Keratinocyte (primary cell): ENCODE measurements around the gene LDB2. TPM values are rescaled to one million over a fixed set of nuclear protein-coding genes. Genes with fewer than 3 reads are reported as not detected.

Source experiments
- DNase-seq: peaks from one replicate; pipeline ENCODE4 v3.0.0-alpha.2; 2011; ENCODE audit warnings: low read depth, missing footprints, low spot score
- FAIRE-seq: peaks from 2 replicates; lab custom pipeline; 2011; peaks lifted over from hg19 to GRCh38; lab: Jason Lieb, UNC
- H2AFZ ChIP-seq: 2 replicates; pipeline ENCODE4 v1.6.0; 2012; ENCODE audit warnings: low read length, control low read depth, inconsistent platforms; ENCODE audit not compliant: control insufficient read depth
- H3K27ac ChIP-seq: 2 replicates; pipeline ENCODE4 v1.5.1; 2011; ENCODE audit warnings: low read length; ENCODE audit not compliant: control insufficient read depth, insufficient read depth
- H3K27me3 ChIP-seq: 3 replicates; pipeline ENCODE4 v1.6.0; 2011; ENCODE audit warnings: low read length; ENCODE audit not compliant: control insufficient read depth, insufficient read depth; ENCODE audit errors: extremely low read depth
- H3K36me3 ChIP-seq, 2 experiments: 2 replicates in 1 of 2; 3 replicates in 1 of 2; pipeline ENCODE4 v1.5.1; 2011; ENCODE audit warnings: low read length in 2 of 2, mild to moderate bottlenecking in 1 of 2; ENCODE audit not compliant: control insufficient read depth in 2 of 2, insufficient read depth in 2 of 2; ENCODE audit errors: extremely low read depth in 1 of 2
- H3K4me1 ChIP-seq: 3 replicates; pipeline ENCODE4 v1.5.1; 2011; ENCODE audit warnings: low read length; ENCODE audit not compliant: control insufficient read depth, insufficient read depth; ENCODE audit errors: extremely low read depth
- H3K4me2 ChIP-seq: 3 replicates; pipeline ENCODE4 v1.6.0; 2011; ENCODE audit warnings: low read depth, low read length; ENCODE audit not compliant: control insufficient read depth, insufficient read depth; ENCODE audit errors: extremely low read depth
- H3K4me3 ChIP-seq, 3 experiments: fragments of 200-600 bp in 1 of 3; sonication (generic) in 1 of 3; 2 replicates in 2 of 3; 3 replicates in 1 of 3; pipeline ENCODE4 v1.5.1; 2011 to 2016; ENCODE audit warnings: low read length in 3 of 3, mild to moderate bottlenecking in 3 of 3, control low read depth in 2 of 3, inconsistent platforms in 1 of 3, low read depth in 1 of 3, mixed read lengths in 1 of 3, mixed run types in 1 of 3, moderate library complexity in 1 of 3; ENCODE audit not compliant: control insufficient read depth in 2 of 3, insufficient read depth in 2 of 3; ENCODE audit errors: extremely low read depth in 1 of 3
- H3K79me2 ChIP-seq: 2 replicates; pipeline ENCODE4 v1.6.0; 2012; ENCODE audit warnings: low read length; ENCODE audit not compliant: control insufficient read depth, insufficient read depth
- H3K9ac ChIP-seq: 3 replicates; pipeline ENCODE4 v1.6.0; 2011; ENCODE audit warnings: low read length; ENCODE audit not compliant: control insufficient read depth, insufficient read depth; ENCODE audit errors: extremely low read depth
- H3K9me1 ChIP-seq: 3 replicates; pipeline ENCODE4 v1.6.0; 2011; ENCODE audit warnings: low read length; ENCODE audit not compliant: control insufficient read depth, insufficient read depth; ENCODE audit errors: extremely low read depth
- H3K9me3 ChIP-seq: 2 replicates; pipeline ENCODE4 v1.5.1; 2012; ENCODE audit warnings: low read depth, low read length; ENCODE audit not compliant: control insufficient read depth
- H4K20me1 ChIP-seq: 3 replicates; pipeline ENCODE4 v1.6.0; 2011; ENCODE audit warnings: low read length; ENCODE audit not compliant: control insufficient read depth, insufficient read depth; ENCODE audit errors: extremely low read depth
- EZH2 ChIP-seq: IDR thresholded peaks from one replicate; pipeline ENCODE4 v1.6.1; 2012; ENCODE audit warnings: inconsistent platforms, mild to moderate bottlenecking, low read length, moderate library complexity
- dilution Hi-C: fragments of 300-500 bp; cut with MboI; formaldehyde crosslinking; loops from one replicate; pipeline ENCODE4 v1.7.0; 2020; ENCODE audit warnings: low sequenced_read_pairs; ENCODE audit not compliant: extremely low pct_ligation_motif_present
- polyA plus RNA-seq, 5 experiments: library from polyadenylated mRNA; depleted of rRNA in 3 of 5; stranded (reverse) in 3 of 5; stranded (forward) in 1 of 5; unstranded in 1 of 5; fragments of >200 nt; gene quantifications; 1 replicate in 1 of 5; 2 replicates in 3 of 5; 3 replicates in 1 of 5; pipeline versions ENCODE4 v1.2.1 to v1.2.3, GENCODE V29; 2011 to 2012; ENCODE audit warnings: missing spikeins in 2 of 5, low read depth in 1 of 5, low replicate concordance in 1 of 5
- TF ChIP-seq, protein P1 (sequence below), 3 experiments: IDR thresholded peaks in 1 of 3; conservative IDR thresholded peaks in 1 of 3; optimal IDR thresholded peaks in 1 of 3; 2 replicates in 2 of 3; 3 replicates in 1 of 3; pipeline versions ENCODE3 to v1.5.1; 2011; ENCODE audit warnings: low read length in 3 of 3, mild to moderate bottlenecking in 3 of 3, moderate library complexity in 2 of 3, control low read depth in 1 of 3, inconsistent platforms in 1 of 3; ENCODE audit not compliant: insufficient read depth in 2 of 3; ENCODE audit errors: extremely low read depth in 1 of 3

LDB2 gene
- polyA plus RNA-seq, 1 donor (not counting 4 experiments of a cell fraction or from before 2014, with no cell fraction given), result not detected

DNA sequence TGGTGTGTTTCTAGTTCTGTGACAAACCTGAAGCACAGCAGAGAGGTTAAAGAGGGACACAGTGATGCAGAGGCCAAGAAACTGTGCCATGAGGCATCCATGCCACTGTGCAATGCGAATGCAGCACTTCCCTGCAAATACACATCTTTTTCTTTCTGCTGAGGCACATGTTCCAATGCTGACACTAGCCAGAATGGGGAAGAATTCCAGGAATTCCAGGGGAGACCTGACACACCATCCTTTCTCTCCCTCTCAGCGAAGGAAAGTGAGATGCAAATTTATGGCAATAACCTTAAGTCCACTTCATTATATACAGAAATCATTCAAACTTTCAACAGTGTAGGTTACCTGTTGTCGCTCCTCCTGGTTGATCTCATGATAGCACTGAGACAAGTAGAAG, 204.8 kb downstream of the LDB2 start:
- Histone ChIP-seq H3K79me2 (no peaks in the 10 kb centered on the region), H4K20me1 (no peaks in the 10 kb centered on the region), H3K9me3 (no peaks in the 10 kb centered on the region), H3K9me1 (no peaks in the 10 kb centered on the region), H3K4me1 (no peaks in the 10 kb centered on the region), H3K27ac (no peak overlapping the region), H3K4me2 (no peak overlapping the region), H3K36me3 (no peaks in the 10 kb centered on the region), H3K27me3 (no peaks in the 10 kb centered on the region), H3K4me3 (no peak overlapping the region), H3K9ac (no peak overlapping the region), H2AFZ (no peak overlapping the region)
- TF ChIP-seq, protein P1, sequence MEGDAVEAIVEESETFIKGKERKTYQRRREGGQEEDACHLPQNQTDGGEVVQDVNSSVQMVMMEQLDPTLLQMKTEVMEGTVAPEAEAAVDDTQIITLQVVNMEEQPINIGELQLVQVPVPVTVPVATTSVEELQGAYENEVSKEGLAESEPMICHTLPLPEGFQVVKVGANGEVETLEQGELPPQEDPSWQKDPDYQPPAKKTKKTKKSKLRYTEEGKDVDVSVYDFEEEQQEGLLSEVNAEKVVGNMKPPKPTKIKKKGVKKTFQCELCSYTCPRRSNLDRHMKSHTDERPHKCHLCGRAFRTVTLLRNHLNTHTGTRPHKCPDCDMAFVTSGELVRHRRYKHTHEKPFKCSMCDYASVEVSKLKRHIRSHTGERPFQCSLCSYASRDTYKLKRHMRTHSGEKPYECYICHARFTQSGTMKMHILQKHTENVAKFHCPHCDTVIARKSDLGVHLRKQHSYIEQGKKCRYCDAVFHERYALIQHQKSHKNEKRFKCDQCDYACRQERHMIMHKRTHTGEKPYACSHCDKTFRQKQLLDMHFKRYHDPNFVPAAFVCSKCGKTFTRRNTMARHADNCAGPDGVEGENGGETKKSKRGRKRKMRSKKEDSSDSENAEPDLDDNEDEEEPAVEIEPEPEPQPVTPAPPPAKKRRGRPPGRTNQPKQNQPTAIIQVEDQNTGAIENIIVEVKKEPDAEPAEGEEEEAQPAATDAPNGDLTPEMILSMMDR (optimal IDR thresholded peaks at IDR 0.05 in 1 of 3, IDR thresholded peaks at IDR 0.05 in 1 of 3, conservative IDR thresholded peaks at IDR 0.05 in 1 of 3; ENCODE audit: extremely low read depth in 1 of 3, insufficient read depth in 2 of 3, low read length in 3 of 3), result no peak
- no peak for TF ChIP-seq EZH2
- dilution Hi-C loops, result no loop called here
- DNase-seq, result no peak
- no peak for FAIRE-seq

DNA sequence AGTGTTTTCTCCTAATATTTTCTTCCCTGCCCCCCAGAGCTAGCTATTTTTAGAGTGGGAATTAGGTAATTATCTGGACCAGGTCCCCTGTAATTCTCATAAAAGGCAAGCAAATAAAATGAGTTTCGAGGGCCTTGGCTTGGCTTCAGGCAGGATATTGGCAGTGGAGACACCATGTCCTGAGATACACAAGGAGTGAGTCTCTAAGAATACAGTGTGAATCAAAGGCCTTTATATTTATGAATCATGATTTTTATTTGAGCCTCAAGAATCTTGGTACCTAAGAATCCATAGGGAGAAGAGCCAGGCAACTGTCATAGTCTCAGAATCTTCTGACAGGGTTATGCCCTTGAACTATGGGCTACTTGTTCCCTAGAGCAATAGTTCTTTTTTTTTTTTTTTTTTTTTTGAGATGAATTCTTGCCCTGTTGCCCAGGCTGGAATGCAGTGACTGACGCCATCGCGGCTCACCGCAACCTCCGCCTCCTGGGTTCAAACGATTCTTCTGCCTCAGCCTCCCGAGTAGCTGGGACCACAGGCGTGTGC, 205.4 kb downstream of the LDB2 start:
- no peaks in the 10 kb centered on the region for H3K79me2 ChIP-seq
- no peak overlapping the region for H3K4me3 ChIP-seq
- no peak overlapping the region for H2AFZ ChIP-seq
- dilution Hi-C loops, result no loop called here
- TF ChIP-seq, protein P1 (optimal IDR thresholded peaks at IDR 0.05 in 1 of 3, IDR thresholded peaks at IDR 0.05 in 1 of 3, conservative IDR thresholded peaks at IDR 0.05 in 1 of 3; ENCODE audit: extremely low read depth in 1 of 3, insufficient read depth in 2 of 3, low read length in 3 of 3), result no peak
- no peak overlapping the region for H3K9ac ChIP-seq
- no peaks in the 10 kb centered on the region for H3K9me1 ChIP-seq
- DNase-seq (no peak), FAIRE-seq (no peak)
- no peaks in the 10 kb centered on the region for H3K27me3 ChIP-seq
- H3K27ac ChIP-seq, result no peak overlapping the region
- no peaks in the 10 kb centered on the region for H4K20me1 ChIP-seq
- H3K4me2 ChIP-seq, result no peak overlapping the region
- H3K4me1 ChIP-seq, result no peaks in the 10 kb centered on the region
- H3K36me3 ChIP-seq, result no peaks in the 10 kb centered on the region
- H3K9me3 ChIP-seq, result no peaks in the 10 kb centered on the region
